Effector CD8-positive, alpha-beta T cell (primary cell): Measurements from ENCODE around the gene TTK.
"Not testable (repeated sequence)": the region's sequence is repeated elsewhere in the genome, so short reads cannot be mapped to it uniquely, and the experiment has no call there.

ENCODE experiments used
- DNase-seq: peaks from one replicate; lab custom pipeline; 2025; lab: John Stamatoyannopoulos, UW

The TTK gene

GRCh38 chr6:80021591-80021990 lies 17.1 kb downstream of the TTK start:
- no peak for DNase-seq

- DNase-seq, result no peak
These were observed 18.4 kb downstream of the TTK start for GRCh38 chr6:80022803-80023202.

- no peak for DNase-seq
These were observed 24.1 kb downstream of the TTK start for GRCh38 chr6:80028589-80028988.

- no peak for DNase-seq
These were observed 25.0 kb downstream of the TTK start for GRCh38 chr6:80029470-80029869.

DNA sequence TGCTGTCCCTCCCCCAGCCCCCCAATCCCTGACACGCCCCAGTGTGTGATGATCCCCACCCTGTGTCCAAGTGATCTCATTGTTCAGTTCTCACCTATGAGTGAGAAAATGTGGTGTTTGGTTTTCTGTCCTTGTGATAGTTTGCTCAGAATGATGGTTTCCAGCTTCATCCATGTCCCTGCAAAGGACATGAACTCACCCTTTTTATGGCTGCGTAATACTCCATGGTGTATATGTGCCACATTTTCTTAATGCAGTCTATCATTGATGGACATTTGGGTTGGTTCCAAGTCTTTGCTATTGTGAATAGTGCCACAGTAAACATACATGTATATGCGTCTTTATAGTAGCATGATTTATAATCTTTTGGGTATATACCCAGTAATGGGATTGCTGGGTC lies 43.8 kb downstream of the TTK start:
- DNase-seq, result not testable (repeated sequence)

GRCh38 chr6:80060774-80061173 lies 56.3 kb downstream of the TTK start:
- no peak for DNase-seq

- DNase-seq, result not testable (repeated sequence)
These were observed 63.7 kb downstream of the TTK start for GRCh38 chr6:80068146-80068545.

DNA sequence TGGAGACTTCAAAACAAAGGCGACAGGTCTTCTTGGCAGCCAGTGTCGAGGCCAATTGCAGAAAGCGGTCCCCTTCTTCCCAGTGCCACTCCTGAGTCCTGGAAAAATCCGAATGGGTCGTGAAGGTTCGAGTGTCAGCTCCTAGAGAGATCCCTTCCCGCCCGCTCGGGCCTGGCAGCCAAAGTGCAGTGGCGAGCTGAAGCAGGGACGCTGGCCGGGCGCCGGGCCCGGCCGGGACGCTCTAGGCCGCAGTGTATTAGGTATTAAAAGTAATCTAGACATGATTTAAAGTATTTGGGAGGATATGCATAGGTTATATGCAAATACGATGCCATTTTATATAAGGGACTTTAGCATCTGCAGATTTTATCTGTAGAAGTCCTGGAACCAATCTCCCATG lies 66.0 kb downstream of the TTK start:
- not testable (repeated sequence) for DNase-seq

DNA sequence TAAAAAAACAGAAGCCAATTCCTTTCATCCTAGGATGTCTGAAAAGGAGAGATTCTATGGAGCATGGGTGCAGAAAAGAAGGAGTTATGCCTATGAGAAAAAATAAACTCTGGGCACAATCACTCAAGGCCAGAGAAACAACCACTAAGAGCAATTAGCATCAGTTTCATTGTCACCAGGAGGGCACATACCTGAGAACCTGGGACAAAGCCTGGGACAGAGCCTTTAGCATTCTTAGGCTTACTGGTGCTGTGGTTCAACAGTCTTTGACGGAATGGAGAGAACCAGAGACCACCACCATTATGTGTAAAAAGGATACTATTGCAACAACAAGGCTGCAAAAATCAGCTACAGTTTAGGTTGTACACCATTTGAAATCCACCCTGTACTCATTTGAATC lies 72.6 kb downstream of the TTK start:
- no peak for DNase-seq

DNA sequence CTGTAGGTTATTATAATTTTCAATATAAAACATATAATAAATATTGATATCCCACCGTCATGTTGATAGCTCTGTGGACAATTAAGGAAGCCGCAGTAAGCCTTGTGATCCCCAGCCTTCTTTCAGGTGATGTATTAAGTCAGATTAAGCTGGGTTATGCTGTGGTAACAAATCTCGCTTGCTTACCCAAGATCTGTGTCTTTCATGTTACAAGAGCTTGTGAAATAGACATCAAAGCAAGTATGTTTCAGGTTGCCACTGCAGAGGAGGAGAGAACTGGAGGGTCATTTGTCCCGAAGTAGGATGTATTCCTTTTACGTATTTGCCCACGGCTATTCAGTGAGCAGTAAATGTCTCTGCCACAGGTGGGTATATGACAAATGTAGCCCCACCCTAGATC lies 84.2 kb downstream of the TTK start:
- DNase-seq, result no peak

- DNase-seq, result no peak
These were observed 87.1 kb downstream of the TTK start for GRCh38 chr6:80091506-80091905.
